ENCODE results near the gene URM1. TPM values are rescaled to one million over a fixed set of nuclear protein-coding genes. Genes with fewer than 3 reads are reported as not detected.

The URM1 gene
- total RNA-seq, 1 experiment from 2014 or later = 45.4 TPM

DNA sequence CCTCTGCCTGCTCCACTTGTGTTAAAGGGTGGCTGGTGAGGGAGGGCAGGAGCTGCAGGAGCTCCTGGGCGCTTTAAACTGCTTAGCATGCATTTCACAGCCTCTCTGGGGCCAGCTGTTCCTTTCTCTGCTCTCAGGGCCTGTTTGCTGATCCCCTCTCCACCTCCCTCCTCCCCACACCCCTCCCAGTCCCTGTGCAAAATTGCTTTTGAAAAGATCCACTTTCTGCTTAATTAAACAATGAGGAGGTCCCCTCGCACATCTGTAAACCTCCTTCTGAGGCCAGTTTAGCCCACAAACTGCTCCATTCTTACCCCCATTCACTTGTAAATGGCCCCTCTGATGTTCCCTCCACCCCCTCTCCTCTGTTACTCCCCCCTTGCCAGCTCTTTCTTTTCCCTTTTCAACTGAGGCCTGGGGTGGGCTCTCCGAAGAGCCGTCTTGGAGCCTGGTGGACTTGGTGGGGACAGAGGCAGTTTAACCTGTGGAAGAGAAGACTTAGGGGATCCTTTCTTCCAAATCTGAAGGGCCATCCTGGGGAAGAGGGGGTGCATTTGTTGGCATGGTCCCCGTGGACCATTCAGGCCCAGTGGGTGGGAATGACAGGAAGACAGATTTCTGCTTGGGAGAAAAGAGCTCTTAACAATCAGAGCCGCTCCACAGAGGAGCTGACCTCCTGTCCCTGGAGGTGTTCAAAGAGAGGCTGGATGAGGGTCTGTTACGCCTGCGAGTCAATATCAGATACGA, 12.0 kb downstream of the URM1 start:
- DNase-seq (ENCODE audit: low read depth, low spot score) (no peak), ATAC-seq (no peak)
- POLR2A ChIA-PET = no interaction called here
- no TSS peak for BruUV-seq (replicated peaks)
- H3K27ac ChIP-seq (ENCODE audit: low read length) = no peak overlapping the region
- in situ Hi-C loops (cut with HindIII; ENCODE audit: low pct_unique_long_range_greater_than_20kb, low sequenced_read_pairs) (no loop called here), intact Hi-C loops (cut with micrococcal nuclease; ENCODE audit: unreplicated experiment) (no loop called here)
- no peaks in the 10 kb centered on the region for H3K4me1 ChIP-seq (ENCODE audit: control insufficient read depth, insufficient read depth, low read length)
- TF ChIP-seq SIN3A (IDR thresholded peaks at IDR 0.05; ENCODE audit: borderline replicate concordance, insufficient read depth, low read depth, low read length) (no peak), TCF7L2 (IDR thresholded peaks at IDR 0.05; ENCODE audit: low read depth, low read length) (no peak), CTCF (IDR thresholded peaks at IDR 0.05) (no peak), POLR2AphosphoS5 (IDR thresholded peaks at IDR 0.05; ENCODE audit: low read depth, low read length) (no peak)
- TF ChIP-seq, protein P1, sequence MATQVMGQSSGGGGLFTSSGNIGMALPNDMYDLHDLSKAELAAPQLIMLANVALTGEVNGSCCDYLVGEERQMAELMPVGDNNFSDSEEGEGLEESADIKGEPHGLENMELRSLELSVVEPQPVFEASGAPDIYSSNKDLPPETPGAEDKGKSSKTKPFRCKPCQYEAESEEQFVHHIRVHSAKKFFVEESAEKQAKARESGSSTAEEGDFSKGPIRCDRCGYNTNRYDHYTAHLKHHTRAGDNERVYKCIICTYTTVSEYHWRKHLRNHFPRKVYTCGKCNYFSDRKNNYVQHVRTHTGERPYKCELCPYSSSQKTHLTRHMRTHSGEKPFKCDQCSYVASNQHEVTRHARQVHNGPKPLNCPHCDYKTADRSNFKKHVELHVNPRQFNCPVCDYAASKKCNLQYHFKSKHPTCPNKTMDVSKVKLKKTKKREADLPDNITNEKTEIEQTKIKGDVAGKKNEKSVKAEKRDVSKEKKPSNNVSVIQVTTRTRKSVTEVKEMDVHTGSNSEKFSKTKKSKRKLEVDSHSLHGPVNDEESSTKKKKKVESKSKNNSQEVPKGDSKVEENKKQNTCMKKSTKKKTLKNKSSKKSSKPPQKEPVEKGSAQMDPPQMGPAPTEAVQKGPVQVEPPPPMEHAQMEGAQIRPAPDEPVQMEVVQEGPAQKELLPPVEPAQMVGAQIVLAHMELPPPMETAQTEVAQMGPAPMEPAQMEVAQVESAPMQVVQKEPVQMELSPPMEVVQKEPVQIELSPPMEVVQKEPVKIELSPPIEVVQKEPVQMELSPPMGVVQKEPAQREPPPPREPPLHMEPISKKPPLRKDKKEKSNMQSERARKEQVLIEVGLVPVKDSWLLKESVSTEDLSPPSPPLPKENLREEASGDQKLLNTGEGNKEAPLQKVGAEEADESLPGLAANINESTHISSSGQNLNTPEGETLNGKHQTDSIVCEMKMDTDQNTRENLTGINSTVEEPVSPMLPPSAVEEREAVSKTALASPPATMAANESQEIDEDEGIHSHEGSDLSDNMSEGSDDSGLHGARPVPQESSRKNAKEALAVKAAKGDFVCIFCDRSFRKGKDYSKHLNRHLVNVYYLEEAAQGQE (IDR thresholded peaks at IDR 0.05; ENCODE audit: insufficient read depth in 1 of 2, low read depth in 2 of 2, low read length in 1 of 2) = no peak
- H3K4me3 ChIP-seq (ENCODE audit: low read depth in 2 of 2, low read length in 2 of 2) = no peak overlapping the region
- H3K27me3 ChIP-seq (ENCODE audit: control insufficient read depth, insufficient read depth, low read length) = no peaks in the 10 kb centered on the region
- no peaks in the 10 kb centered on the region for H3K36me3 ChIP-seq (ENCODE audit: control insufficient read depth, insufficient read depth, low read length)
- no peaks in the 10 kb centered on the region for H3K9me3 ChIP-seq (ENCODE audit: control insufficient read depth, insufficient read depth, low read depth, low read length)
- CTCF ChIA-PET = interaction anchor here (1.2 kb wide), 1 partner anchor 21 kb away, joined by 3 read pairs; no protein-coding TSS in a partner anchor

DNA sequence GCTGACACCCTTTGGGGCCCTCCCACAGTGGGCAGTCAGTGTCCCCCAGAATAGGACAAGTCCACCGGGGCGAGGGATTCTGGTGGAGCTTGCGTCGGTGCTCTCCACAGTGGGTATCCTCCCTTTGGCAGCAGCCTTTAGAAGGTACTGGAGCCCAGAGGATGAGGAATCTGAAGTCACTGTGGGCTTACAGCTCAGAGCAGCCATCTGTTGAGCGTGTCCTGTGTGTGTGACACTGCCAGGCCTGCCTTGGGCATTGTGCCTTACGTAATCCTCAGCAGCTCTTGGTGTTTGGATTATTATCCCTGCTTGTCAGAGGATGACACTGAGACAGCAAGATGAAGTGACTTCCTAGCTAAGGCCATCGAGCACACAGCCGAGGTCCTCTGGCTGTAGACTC, 12.6 kb downstream of the URM1 start:
- Histone ChIP-seq H3K4me1 (ENCODE audit: control insufficient read depth, insufficient read depth, low read length) (no peaks in the 10 kb centered on the region), H3K9me3 (ENCODE audit: control insufficient read depth, insufficient read depth, low read depth, low read length) (no peaks in the 10 kb centered on the region), H3K4me3 (ENCODE audit: low read depth in 2 of 2, low read length in 2 of 2) (no peak overlapping the region), H3K27me3 (ENCODE audit: control insufficient read depth, insufficient read depth, low read length) (no peaks in the 10 kb centered on the region), H3K36me3 (ENCODE audit: control insufficient read depth, insufficient read depth, low read length) (no peaks in the 10 kb centered on the region), H3K27ac (ENCODE audit: low read length) (no peak overlapping the region)
- no peak for TF ChIP-seq CTCF (IDR thresholded peaks at IDR 0.05)
- TF ChIP-seq, protein P1 (IDR thresholded peaks at IDR 0.05; ENCODE audit: insufficient read depth in 1 of 2, low read depth in 2 of 2, low read length in 1 of 2) = no peak
- TF ChIP-seq TCF7L2 (IDR thresholded peaks at IDR 0.05; ENCODE audit: low read depth, low read length) = no peak
- no peak for TF ChIP-seq SIN3A (IDR thresholded peaks at IDR 0.05; ENCODE audit: borderline replicate concordance, insufficient read depth, low read depth, low read length)
- no peak for TF ChIP-seq POLR2AphosphoS5 (IDR thresholded peaks at IDR 0.05; ENCODE audit: low read depth, low read length)
- no peak for DNase-seq (ENCODE audit: low read depth, low spot score)
- no TSS peak for BruUV-seq (replicated peaks)
- ChIA-PET POLR2A (no interaction called here), CTCF (no interaction called here)
- ATAC-seq = no peak
- intact Hi-C loops (cut with micrococcal nuclease; ENCODE audit: unreplicated experiment) (no loop called here), in situ Hi-C loops (cut with HindIII; ENCODE audit: low pct_unique_long_range_greater_than_20kb, low sequenced_read_pairs) (no loop called here)

Measured in Panc1 (cell line).